ENCODE data around the gene MYLK. TPM values are rescaled to one million over a fixed set of nuclear protein-coding genes. Genes with fewer than 3 reads are reported as not detected.

MYLK gene
- total RNA-seq, 2 donors from 2014 or later = 99.0 to 240 TPM

- intact Hi-C loops (cut with DNase I, micrococcal nuclease) = no loop called here
- DNase-seq = no peak
- peak; percentile 80 for ATAC-seq
These were observed 118.5 kb downstream of the MYLK start for GRCh38 chr3:123765475-123766128.

GRCh38 chr3:123764647-123765046, 119.5 kb downstream of the MYLK start:
- no peak for DNase-seq
- ATAC-seq = no peak
- intact Hi-C loops (cut with DNase I, micrococcal nuclease) = no loop called here

GRCh38 chr3:123762805-123763204, 121.3 kb downstream of the MYLK start:
- DNase-seq (no peak), ATAC-seq (no peak)
- intact Hi-C loops (cut with DNase I, micrococcal nuclease) = no loop called here

- no peak for ATAC-seq
These were observed 123.3 kb downstream of the MYLK start for GRCh38 chr3:123760817-123761216.

GRCh38 chr3:123759871-123760270, 124.3 kb downstream of the MYLK start:
- intact Hi-C loops (cut with DNase I, micrococcal nuclease) = no loop called here
- DNase-seq (no peak), ATAC-seq (no peak)

More at GRCh38 chr3:123760817-123761216, 123.3 kb downstream of the MYLK start:
- no peak for DNase-seq
- intact Hi-C loops (cut with DNase I, micrococcal nuclease) = no loop called here

- intact Hi-C loops (cut with DNase I, micrococcal nuclease) = no loop called here
- ATAC-seq = no peak
- no peak for DNase-seq
These were observed 124.8 kb downstream of the MYLK start for GRCh38 chr3:123759311-123759710.

GRCh38 chr3:123758081-123758564, 126.0 kb downstream of the MYLK start:
- intact Hi-C loops (cut with DNase I, micrococcal nuclease) = no loop called here
- DNase-seq (no peak), ATAC-seq (no peak)

GRCh38 chr3:123757281-123757940, 126.7 kb downstream of the MYLK start:
- peak; percentile 54 to 77 for DNase-seq
- peak; percentile 60 for ATAC-seq
- intact Hi-C loops (cut with DNase I, micrococcal nuclease) = no loop called here

GRCh38 chr3:123755501-123755900, 128.6 kb downstream of the MYLK start:
- DNase-seq (no peak), ATAC-seq (peak; percentile 50)

GRCh38 chr3:123755085-123755484, 129.0 kb downstream of the MYLK start:
- intact Hi-C loops (cut with DNase I, micrococcal nuclease) = no loop called here
- DNase-seq (peak; percentile 63 to 84), ATAC-seq (peak; percentile 93)

More at GRCh38 chr3:123755501-123755900, 128.6 kb downstream of the MYLK start:
- intact Hi-C loops (cut with DNase I, micrococcal nuclease) = no loop called here

- ATAC-seq (no peak), DNase-seq (no peak)
- intact Hi-C loops (cut with DNase I, micrococcal nuclease) = no loop called here
These were observed 130.8 kb downstream of the MYLK start for GRCh38 chr3:123753286-123753685.

GRCh38 chr3:123752228-123752627, 131.9 kb downstream of the MYLK start:
- ATAC-seq (no peak), DNase-seq (no peak)
- intact Hi-C loops (cut with DNase I, micrococcal nuclease) = no loop called here

- DNase-seq (no peak), ATAC-seq (no peak)
- intact Hi-C loops (cut with DNase I, micrococcal nuclease) = no loop called here
These were observed 132.7 kb downstream of the MYLK start for GRCh38 chr3:123751433-123751832.

GRCh38 chr3:123750659-123751420, 133.3 kb downstream of the MYLK start:
- DNase-seq (no peak), ATAC-seq (no peak)
- intact Hi-C loops (cut with DNase I, micrococcal nuclease) = no loop called here

GRCh38 chr3:123750209-123750608, 133.9 kb downstream of the MYLK start:
- intact Hi-C loops (cut with DNase I, micrococcal nuclease) = no loop called here

GRCh38 chr3:123749711-123750110, 134.4 kb downstream of the MYLK start:
- no peak for DNase-seq
- ATAC-seq = no peak
- intact Hi-C loops (cut with DNase I, micrococcal nuclease) = no loop called here

More at GRCh38 chr3:123750209-123750608, 133.9 kb downstream of the MYLK start:
- ATAC-seq (no peak), DNase-seq (no peak)

- ATAC-seq (no peak), DNase-seq (no peak)
- intact Hi-C loops (cut with DNase I, micrococcal nuclease) = no loop called here
These were observed 138.8 kb downstream of the MYLK start for GRCh38 chr3:123745184-123745855.

- DNase-seq (no peak), ATAC-seq (no peak)
- intact Hi-C loops (cut with DNase I, micrococcal nuclease) = no loop called here
These were observed 140.1 kb downstream of the MYLK start for GRCh38 chr3:123744064-123744463.

- ATAC-seq = no peak
- DNase-seq = no peak
- intact Hi-C loops (cut with DNase I, micrococcal nuclease) = no loop called here
These were observed 141.0 kb downstream of the MYLK start for GRCh38 chr3:123743121-123743520.
